Aorta (tissue), 5 donors: ENCODE data around the gene SYNPO. TPM values are rescaled to one million over a fixed set of nuclear protein-coding genes. Genes with fewer than 3 reads are reported as not detected.

Source experiments
- ATAC-seq: fragments of 200-7000 bp; cut with Tn5 transposase; one replicate; pipeline ENCODE4 v1.9.1; 2022; ENCODE audit warnings: moderate library complexity; ENCODE audit not compliant: low FRiP score
- DNase-seq, 2 donors: peaks; one replicate each; pipeline ENCODE4 v3.0.0-alpha.2; 2020
- H3K27ac ChIP-seq, 2 donors: one replicate each; pipeline ENCODE4 v1.5.1; 2013; ENCODE audit warnings: low read length in 2 of 2, mild to moderate bottlenecking in 2 of 2, moderate library complexity in 2 of 2, control low read depth in 1 of 2, inconsistent platforms in 1 of 2, low read depth in 1 of 2
- H3K27me3 ChIP-seq, 2 donors: one replicate each; pipeline ENCODE4 v1.6.1; 2013; ENCODE audit warnings: control low read depth in 1 of 2, low read length in 1 of 2, mild to moderate bottlenecking in 1 of 2, moderate library complexity in 1 of 2; ENCODE audit not compliant: insufficient read depth in 2 of 2, control insufficient read depth in 1 of 2
- H3K36me3 ChIP-seq, 2 donors: one replicate each; pipeline ENCODE4 v1.6.1; 2013; ENCODE audit warnings: control low read depth in 1 of 2, low read length in 1 of 2, mild to moderate bottlenecking in 1 of 2; ENCODE audit not compliant: insufficient read depth in 2 of 2, control insufficient read depth in 1 of 2
- H3K4me1 ChIP-seq, 2 donors: one replicate each; pipeline ENCODE4 v1.6.1; 2013; ENCODE audit warnings: low read length in 2 of 2, control low read depth in 1 of 2, mild to moderate bottlenecking in 1 of 2, moderate library complexity in 1 of 2; ENCODE audit not compliant: insufficient read depth in 2 of 2, control insufficient read depth in 1 of 2
- H3K4me3 ChIP-seq, 2 donors: one replicate each; pipeline ENCODE4 v1.5.1; 2013; ENCODE audit warnings: low read length in 2 of 2, control low read depth in 1 of 2, mild to moderate bottlenecking in 1 of 2
- H3K9me3 ChIP-seq: one replicate; pipeline ENCODE4 v1.6.1; 2013; ENCODE audit warnings: mild to moderate bottlenecking, low read length; ENCODE audit not compliant: control insufficient read depth
- WGBS, 2 donors: extraction: QIAGEN DNeasy Blood & Tissue Kit; methylation state at CpG; one replicate each; pipeline ENCODE4 v1.1.7; 2013; 5-methylcytosine and 5-hydroxymethylcytosine counted together
- intact Hi-C, 2 donors: fragments of 100-400 bp; cut with DNase I; formaldehyde crosslinking; loops; one replicate each; pipeline versions ENCODE4 v1.14.2 to v1.15.0; 2022
- polyA plus RNA-seq, 2 donors: library from polyadenylated mRNA; stranded (reverse); fragments of 200-250 nt; gene quantifications; one replicate each; pipeline ENCODE4 v1.2.3, GENCODE V29; 2013
- total RNA-seq, 2 donors: library from RNA; stranded (reverse); fragmentation: NEBNext Ultra II Directional; extraction: Animal tissue kit (Norgen Biotek cat#: 25700); gene quantifications; one replicate each; pipeline ENCODE4 v1.2.1, GENCODE V29; 2021
- donor health status: healthy with polysubstance abuse.
- donor health status: Bipolar disorder and iron deficiency.
- donor health status: DM: no; HTN: no; CAD: no.
- donor health status: DM: no; HTN: no; CAD: no.
- donor health status: DM: yes; HTN: yes; CAD: no.

The SYNPO gene
- total and polyA plus RNA-seq, 4 donors = 228 to 486 (median 403) TPM

DNA sequence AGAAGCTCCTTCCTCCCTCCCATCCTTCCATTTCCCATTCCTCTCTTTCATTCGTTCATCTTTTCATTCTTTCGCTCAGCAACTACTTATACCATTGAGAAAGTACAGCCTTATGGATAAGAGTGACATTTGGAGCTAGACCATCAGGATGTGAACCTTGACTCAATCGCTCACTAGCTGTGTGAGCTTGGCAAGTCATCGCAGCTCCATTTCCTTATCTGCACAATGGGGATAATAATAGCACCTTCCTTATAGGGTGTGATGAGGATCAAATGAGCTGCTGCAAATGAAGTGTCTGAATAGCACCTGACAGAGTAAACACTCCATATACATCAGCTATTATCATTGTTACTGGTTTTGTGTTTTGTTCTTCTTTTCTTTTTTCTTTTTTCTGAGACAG lies 28.1 kb upstream of the SYNPO start:
- Histone ChIP-seq H3K27ac (peak overlapping the region; percentile 31 to 86), H3K4me1 (peaks cover 0 to 11% of the 10 kb centered on the region in 2 donors), H3K27me3 (no peaks in the 10 kb centered on the region), H3K36me3 (no peaks in the 10 kb centered on the region), H3K9me3 (no peaks in the 10 kb centered on the region), H3K4me3 (no peak overlapping the region)
- WGBS, 2 donors = 10 to 15% methylated on average over 4 of the region's 4 CpGs
- no peak for DNase-seq
- no peak for ATAC-seq
- intact Hi-C loops = no loop called here

DNA sequence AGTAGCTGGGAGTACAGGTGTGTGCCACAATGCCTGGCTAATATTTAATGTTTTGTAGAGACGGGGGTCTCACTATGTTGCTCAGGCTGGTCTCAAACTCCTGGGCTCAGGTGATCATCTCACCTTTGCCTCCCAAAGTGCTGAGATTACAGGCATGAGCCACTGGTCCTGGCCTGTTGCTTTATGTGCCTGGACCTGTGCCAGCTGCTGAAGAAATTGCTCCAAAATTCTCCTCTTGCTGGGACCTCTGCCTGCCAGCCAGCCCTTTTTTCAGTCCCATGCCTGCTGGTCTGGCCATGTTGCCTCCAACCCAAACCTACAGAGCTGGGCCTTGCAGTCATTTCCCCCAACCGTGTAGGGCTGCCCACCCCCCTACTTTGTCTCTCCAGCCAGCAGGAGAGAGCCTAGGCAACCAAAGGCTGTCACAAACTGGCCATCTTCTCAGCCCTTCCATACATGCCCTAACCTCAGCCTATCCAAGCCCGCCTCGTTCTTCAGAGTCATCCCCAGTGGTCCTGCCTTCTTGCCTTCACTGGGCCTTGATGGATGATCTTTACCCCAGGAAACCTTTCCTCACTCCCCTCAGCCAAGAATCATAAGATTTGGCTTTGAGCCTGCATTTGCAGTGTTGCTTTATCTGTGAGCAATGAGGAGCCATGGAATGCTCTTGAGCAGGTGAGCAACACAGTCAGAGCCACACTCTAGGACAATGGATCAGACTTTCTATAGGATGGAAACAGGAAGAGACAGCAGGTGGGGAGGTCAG lies 27.4 kb upstream of the SYNPO start:
- DNase-seq (peak in 1 of 2 donors; percentile 70), ATAC-seq (no peak)
- WGBS, 2 donors = 29 to 31% methylated on average over 4 of the region's 4 CpGs
- Histone ChIP-seq H3K27me3 (no peaks in the 10 kb centered on the region), H3K4me1 (peaks cover 2 to 11% of the 10 kb centered on the region in 2 donors), H3K36me3 (no peaks in the 10 kb centered on the region), H3K27ac (peak overlapping the region; percentile 72 to 86), H3K9me3 (no peaks in the 10 kb centered on the region), H3K4me3 (no peak overlapping the region)
- intact Hi-C loops = no loop called here

DNA sequence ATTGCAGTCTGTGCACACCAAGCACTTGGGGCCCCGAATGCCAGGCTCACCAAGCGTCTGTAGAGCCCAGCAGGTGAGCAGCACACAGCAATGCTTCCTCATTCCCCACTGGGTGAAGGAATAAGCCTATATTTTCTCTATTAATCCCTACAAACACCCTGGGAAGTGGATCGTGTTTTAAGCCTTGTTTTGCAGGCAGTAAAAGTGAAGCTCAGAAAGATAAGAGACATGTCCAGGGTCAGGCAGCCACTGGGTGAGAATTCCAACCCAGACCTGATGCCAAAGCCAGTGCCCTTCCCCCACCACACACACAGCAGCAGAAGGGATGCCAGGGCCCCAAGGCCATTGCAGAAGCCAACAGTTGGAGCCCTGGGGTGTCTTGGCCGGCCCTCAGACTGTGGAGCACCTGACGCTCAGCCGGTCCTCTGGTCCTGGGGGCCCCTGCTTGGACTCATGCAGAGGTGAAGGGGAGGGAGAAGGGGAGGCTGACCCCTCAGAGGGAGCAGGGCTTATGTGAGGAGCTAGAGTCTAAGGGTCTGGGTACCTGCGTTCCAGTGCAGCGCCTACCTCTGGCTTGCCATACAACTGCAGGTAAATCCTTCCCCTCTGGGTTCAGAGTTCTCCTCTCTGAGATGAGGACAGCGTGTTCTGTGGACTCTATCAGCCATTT lies 26.3 kb upstream of the SYNPO start:
- Histone ChIP-seq H3K36me3 (no peaks in the 10 kb centered on the region), H3K27me3 (no peaks in the 10 kb centered on the region), H3K4me1 (peaks cover 2 to 11% of the 10 kb centered on the region in 2 donors), H3K4me3 (no peak overlapping the region), H3K9me3 (no peaks in the 10 kb centered on the region), H3K27ac (peak overlapping the region; percentile 72 to 86)
- ATAC-seq (no peak), DNase-seq (no peak)
- 37 to 38% methylated on average over 9 of the region's 9 CpGs for WGBS, 2 donors
- intact Hi-C loops = no loop called here

DNA sequence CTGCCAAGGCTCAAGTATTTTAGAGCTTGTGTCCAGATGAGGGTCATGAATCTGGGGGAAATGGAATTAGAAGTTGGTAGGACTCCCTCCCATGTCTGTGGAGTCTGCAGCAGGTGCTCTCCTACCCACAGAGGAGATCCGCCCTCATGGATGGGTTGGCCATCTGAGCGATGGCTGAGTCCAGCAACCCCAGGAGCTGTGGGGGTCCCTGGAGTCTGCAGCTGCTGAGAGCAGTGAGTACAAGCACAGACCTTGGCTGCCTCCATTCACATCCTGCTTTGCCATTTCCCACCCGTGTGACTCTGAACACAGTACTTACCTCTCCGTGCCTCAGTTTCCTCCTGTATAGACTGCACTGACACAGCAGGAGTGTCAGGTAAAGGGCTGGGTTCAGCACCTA lies 25.8 kb upstream of the SYNPO start:
- H3K4me1 ChIP-seq = peaks cover 5 to 11% of the 10 kb centered on the region in 2 donors
- H3K27ac ChIP-seq = peak overlapping the region; percentile 4 to 74
- no peaks in the 10 kb centered on the region for H3K36me3 ChIP-seq
- no peaks in the 10 kb centered on the region for H3K9me3 ChIP-seq
- H3K27me3 ChIP-seq = no peaks in the 10 kb centered on the region
- no peak overlapping the region for H3K4me3 ChIP-seq
- intact Hi-C loops = no loop called here
- no peak for ATAC-seq
- WGBS, 2 donors = 53 to 56% methylated on average over 4 of the region's 4 CpGs
- DNase-seq = no peak

DNA sequence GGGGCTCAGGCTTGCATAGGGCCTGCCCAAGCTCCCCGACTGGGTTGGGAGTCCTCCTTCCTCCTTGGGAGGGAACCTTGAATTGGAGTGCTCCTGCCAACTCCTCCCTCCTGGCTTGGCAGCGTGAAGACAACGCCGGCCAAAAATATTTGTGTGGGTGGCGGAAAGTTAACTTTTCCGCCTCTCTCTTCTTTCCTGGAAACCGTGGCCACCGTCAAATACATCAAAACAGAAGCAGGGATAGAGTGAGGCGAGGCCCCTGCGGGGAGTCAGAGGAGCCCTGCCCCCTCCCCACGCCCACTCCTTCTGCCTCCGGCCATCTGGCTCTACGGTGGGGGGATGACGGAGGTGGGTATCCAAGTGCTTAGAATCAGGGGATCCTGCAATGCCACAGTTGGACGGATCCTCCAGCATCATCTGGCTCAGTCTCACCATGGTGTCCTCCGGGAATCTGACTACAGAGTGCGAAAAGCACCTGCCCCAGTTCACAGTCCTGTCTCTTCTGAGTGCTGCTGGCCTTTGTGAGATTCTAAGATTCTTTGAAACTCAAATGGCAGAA lies 25.2 kb upstream of the SYNPO start:
- WGBS, 2 donors = 1 to 3% methylated on average over 17 of the region's 17 CpGs
- no peaks in the 10 kb centered on the region for H3K9me3 ChIP-seq
- ATAC-seq (peak; percentile 59), DNase-seq (peak; percentile 84 to 85)
- H3K4me1 ChIP-seq = peaks cover 5 to 11% of the 10 kb centered on the region in 2 donors
- no peaks in the 10 kb centered on the region for H3K36me3 ChIP-seq
- H3K27ac ChIP-seq = peak overlapping the region; percentile 14 to 85
- no peak overlapping the region for H3K4me3 ChIP-seq
- intact Hi-C loops = no loop called here
- no peaks in the 10 kb centered on the region for H3K27me3 ChIP-seq

DNA sequence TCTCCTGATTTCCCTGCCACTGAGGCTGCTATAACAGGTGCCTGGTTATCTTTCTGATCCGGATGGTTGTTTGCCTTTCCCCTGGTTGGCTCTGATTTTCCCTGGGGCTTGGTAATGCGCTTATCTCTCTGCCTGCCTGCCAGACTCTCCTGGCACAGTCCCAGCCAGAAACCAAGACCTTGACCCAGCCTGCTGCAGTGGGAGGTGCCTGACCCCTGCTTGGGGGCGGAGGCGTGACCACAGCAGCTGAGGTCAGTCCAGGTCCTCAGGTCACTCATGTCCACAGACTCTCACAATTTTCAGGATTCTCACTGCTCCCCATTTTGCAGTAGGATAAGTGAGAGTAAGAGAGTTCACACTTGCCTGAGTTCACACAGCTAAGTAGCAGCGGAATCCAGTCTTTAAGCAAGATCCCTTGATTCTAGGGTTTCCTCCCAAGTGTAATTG lies 24.4 kb upstream of the SYNPO start:
- DNase-seq = peak in 1 of 2 donors; percentile 79

DNA sequence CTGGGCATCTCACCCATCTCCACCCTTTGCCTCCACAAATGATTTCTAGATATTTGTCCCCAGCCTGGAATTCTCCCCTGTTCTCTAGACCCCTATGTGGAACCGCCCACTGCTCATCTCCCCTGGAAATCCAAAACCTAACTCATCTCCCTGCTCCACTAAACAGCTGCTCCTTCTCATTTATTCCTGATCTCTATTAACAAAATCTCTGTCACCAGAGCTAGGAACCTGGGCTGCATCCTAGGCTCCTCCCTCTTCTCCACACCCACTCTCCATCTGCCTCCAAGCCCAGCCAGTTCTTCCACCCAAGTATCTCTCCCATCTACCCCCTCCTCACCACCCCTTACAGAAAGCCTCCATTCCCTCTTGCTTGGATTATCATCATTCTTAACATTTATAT lies 24.0 kb upstream of the SYNPO start:
- Histone ChIP-seq H3K4me1 (peaks cover 5 to 11% of the 10 kb centered on the region in 2 donors), H3K27ac (peak overlapping the region; percentile 11 to 85), H3K27me3 (no peaks in the 10 kb centered on the region), H3K9me3 (no peaks in the 10 kb centered on the region), H3K4me3 (no peak overlapping the region), H3K36me3 (no peaks in the 10 kb centered on the region)
- ATAC-seq = no peak
- intact Hi-C loops = no loop called here
- DNase-seq = no peak
- WGBS, 2 donors = 99 to 100% methylated on average over 1 of the region's 1 CpG

More for the DNA sequence above, 24.4 kb upstream of the SYNPO start:
- intact Hi-C loops = no loop called here
- ATAC-seq = no peak
- 19 to 21% methylated on average over 5 of the region's 5 CpGs for WGBS, 2 donors
- Histone ChIP-seq H3K9me3 (no peaks in the 10 kb centered on the region), H3K27ac (peak overlapping the region; percentile 14 to 85), H3K27me3 (no peaks in the 10 kb centered on the region), H3K4me1 (peaks cover 5 to 11% of the 10 kb centered on the region in 2 donors), H3K36me3 (no peaks in the 10 kb centered on the region), H3K4me3 (no peak overlapping the region)

DNA sequence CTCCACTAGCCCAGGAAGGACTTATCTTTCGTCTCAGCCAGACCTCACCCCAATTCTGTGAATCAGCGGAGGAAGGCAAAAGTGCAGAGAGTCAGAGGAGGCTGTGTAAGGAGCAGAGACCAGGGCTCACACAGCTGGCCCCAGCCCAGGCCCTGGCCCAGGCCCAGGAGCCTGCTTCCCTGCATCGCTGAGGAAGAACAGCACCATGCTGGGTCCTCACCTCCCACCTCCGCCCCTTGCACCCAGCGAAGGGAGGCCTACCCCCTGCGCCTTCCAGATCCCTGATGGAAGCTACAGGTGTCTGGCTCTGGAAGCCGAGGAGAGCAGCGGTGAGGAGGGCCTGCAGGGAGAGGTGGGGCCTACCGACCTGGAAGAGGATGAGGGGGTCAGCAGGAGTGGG lies 22.3 kb upstream of the SYNPO start:
- 20 to 21% methylated on average over 9 of the region's 9 CpGs for WGBS, 2 donors
- H3K27ac ChIP-seq = peak overlapping the region; percentile 15 to 62
- intact Hi-C loops = loop anchor here in 1 of 2 donors (2.0 kb wide), 1 partner anchor 23 kb away; no protein-coding TSS in a partner anchor
- no peak for ATAC-seq
- H3K4me1 ChIP-seq = peaks cover 5 to 11% of the 10 kb centered on the region in 2 donors
- DNase-seq = no peak
- H3K36me3 ChIP-seq = no peaks in the 10 kb centered on the region
- H3K27me3 ChIP-seq = no peaks in the 10 kb centered on the region
- no peak overlapping the region for H3K4me3 ChIP-seq
- H3K9me3 ChIP-seq = no peaks in the 10 kb centered on the region
